Left lobe of liver (tissue), 2 donors: ENCODE data around the gene FOXD4L1. TPM values are rescaled to one million over a fixed set of nuclear protein-coding genes. Genes with fewer than 3 reads are reported as not detected.
"Not testable (repeated sequence)": the region's sequence is repeated elsewhere in the genome, so short reads cannot be mapped to it uniquely, and the experiment has no call there.

Experiments
- ATAC-seq: fragments of 200-7000 bp; cut with Tn5 transposase; one replicate; pipeline ENCODE4 v1.9.1; 2020; ENCODE audit warnings: mild to moderate bottlenecking, moderate library complexity
- DNase-seq: peaks from one replicate; pipeline ENCODE4 v3.0.0-alpha.2; 2020; ENCODE audit warnings: low spot score
- total RNA-seq: library from RNA; stranded (reverse); gene quantifications from one replicate; pipeline ENCODE4 v1.2.1, GENCODE V29; 2021
- donor health status: DM: no; HTN: no; CAD: no; lungs with moderate emphysema.
- donor health status: DM: no; HTN: yes; CAD: no.

Gene FOXD4L1
- total RNA-seq, 1 donor from 2014 or later = 0.10 TPM

DNA sequence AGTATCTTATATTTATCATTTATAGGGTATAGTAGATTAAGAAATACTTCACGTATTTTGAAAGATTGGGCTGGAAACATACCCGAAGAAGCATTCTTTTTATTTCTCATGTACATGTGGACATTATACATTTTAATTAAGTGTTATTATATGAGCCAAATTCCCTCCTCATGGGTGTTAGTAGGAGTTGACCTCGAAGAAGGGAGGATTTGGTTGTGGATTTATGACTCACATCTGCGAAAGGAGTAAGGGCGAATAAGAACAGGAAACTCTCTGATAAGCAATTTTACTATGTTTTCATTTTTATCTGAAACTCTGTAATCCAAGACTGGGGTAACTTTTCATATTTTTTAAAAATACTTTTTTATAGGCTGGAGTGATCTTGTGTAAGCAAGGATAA is 23.0 kb downstream of the FOXD4L1 start:
- not testable (repeated sequence) for DNase-seq, ATAC-seq

DNA sequence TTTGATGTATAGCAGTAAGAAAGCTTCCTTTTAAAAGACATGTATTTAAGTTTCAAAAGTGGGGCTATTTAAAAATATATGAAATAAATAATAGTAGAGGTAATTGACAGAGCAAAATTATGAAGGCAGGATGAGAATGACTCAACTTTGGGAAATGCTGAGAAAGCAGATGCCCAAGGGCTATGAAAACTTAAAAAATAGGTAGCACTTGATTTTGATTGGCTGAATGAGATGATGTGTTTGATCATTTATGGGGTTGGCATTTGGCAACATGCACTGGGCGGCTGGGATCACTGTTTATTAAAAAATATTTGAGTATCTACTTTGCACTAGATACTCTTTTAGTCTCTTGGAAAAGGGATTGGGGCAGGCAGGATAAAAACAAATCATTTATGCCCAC is 26.5 kb downstream of the FOXD4L1 start:
- ATAC-seq, DNase-seq: not testable (repeated sequence)

DNA sequence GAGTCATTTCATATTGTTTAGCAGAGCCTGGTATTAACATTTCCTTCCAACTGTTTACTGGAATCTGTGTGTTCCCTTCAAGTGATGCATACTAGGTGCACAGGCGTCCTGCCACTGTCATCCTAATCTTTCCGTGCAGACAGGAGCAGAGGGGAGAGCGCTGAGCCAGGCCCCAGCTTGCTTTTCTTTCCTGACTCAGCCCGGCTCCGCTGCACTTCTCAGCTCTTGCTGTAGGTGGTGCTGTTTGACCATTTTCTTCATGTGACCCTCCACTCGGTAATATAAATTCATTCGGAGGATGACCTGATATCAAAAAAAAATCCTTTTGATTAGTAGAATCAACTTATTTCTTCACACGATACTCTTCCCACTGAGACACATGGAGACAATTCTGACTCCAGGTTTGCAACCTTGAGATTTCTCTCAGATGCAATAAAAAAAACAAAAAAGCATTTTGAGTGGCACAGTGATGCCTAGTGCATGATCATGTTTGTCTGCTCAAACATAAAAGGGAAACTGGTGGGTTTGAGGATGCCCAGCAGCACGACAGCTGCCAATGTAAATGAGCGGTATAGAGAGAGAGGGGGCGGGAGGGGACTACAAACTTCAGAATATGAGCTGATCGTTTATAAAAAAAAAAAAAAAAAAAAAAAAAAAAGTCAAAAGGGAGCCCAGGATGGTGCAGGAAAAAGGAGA is 29.0 kb downstream of the FOXD4L1 start:
- DNase-seq = not testable (repeated sequence)
- peak; percentile 99 for ATAC-seq

DNA sequence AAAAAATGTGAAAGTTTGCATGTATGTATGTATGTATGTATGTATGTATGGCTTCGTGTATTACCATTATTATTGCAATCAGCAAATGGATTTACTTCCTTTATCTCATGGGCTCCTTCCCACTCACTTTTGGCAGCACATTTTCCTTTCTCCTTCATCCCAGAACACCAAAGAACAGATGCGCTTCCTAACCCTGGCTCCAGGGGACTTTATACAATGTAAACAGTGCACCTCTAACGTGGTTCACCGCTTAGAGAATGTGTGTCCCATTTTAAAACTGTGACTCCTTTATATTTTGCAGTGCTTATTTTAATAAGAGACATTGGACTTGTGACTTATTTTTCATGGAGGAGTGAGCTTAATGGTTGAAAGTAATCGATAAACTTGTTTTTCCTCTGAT is 29.7 kb downstream of the FOXD4L1 start:
- not testable (repeated sequence) for ATAC-seq, DNase-seq

DNA sequence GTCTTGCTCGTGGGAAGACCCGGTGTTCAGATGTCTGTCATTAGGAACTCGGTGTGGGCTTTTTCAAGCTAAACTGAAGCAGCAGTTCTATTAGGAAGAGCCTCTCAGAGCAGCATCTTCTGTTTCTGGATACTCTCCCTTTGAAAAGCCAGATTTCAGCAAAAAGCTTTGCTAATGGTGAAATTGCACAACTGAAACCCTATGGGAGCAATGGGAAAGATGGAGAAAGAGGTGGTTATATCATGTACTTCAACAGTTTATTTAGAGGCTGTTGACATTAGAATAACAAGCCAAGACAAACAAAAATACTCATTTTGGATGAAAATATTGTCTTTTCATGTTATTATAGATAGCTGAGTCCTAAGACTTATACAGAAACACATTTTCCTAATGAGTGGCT is 30.4 kb downstream of the FOXD4L1 start:
- ATAC-seq, DNase-seq: not testable (repeated sequence)

DNA sequence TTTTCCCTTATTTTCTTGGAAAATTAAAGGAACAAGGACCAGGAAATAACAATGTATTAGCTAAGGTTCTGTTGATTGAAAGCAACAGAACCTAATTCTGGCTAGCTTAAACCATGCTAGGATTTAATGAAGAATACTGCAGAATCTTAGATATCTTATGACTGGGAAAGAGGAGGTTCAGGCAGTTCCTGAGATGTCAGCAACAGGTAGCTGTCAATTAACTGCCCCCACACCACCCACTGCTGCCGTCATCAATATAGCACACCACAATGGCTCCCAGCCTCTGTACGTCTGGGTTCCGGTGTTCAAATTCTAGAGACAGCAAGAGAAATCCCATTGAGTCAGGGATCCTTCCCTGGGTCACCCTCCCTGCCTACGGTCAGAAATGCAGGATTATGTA is 34.5 kb downstream of the FOXD4L1 start:
- not testable (repeated sequence) for DNase-seq, ATAC-seq

DNA sequence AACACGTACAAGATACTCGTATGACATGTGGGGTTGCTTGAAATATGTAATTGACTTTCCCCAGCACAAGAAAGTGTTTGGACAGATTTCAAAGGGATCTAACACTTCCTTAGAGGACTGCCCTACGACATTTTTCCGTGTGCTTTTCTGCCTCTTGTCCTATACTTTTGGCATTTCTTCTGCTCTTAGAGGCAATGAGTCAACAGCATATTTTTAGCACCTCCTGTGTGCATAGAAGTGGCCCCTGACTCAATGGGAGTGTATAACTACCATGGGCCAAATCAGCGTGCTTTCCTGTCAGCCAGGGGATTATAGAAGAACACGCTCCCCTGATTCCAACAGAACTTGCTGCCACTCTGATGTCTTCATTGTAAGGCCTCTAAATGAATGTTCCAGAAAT is 38.1 kb downstream of the FOXD4L1 start:
- DNase-seq, ATAC-seq: not testable (repeated sequence)

DNA sequence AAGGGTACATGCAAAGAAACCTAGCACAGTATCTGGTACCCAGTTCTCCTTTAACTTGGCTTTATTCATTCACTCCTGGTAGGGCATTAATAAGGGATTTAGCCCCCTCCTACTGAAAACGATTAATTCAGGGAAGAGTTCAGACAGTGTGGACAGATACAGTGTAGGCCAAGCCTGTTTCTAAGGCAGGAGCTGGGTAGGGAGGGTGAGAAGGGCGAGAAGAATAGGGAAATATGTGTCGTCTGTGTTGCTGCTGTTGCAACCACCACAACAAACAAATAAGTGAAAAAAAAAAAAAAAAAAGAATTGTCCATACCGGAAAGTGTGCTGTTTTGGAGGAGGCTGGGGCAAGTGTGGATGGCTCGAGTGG is 42.4 kb downstream of the FOXD4L1 start:
- DNase-seq, ATAC-seq: not testable (repeated sequence)

DNA sequence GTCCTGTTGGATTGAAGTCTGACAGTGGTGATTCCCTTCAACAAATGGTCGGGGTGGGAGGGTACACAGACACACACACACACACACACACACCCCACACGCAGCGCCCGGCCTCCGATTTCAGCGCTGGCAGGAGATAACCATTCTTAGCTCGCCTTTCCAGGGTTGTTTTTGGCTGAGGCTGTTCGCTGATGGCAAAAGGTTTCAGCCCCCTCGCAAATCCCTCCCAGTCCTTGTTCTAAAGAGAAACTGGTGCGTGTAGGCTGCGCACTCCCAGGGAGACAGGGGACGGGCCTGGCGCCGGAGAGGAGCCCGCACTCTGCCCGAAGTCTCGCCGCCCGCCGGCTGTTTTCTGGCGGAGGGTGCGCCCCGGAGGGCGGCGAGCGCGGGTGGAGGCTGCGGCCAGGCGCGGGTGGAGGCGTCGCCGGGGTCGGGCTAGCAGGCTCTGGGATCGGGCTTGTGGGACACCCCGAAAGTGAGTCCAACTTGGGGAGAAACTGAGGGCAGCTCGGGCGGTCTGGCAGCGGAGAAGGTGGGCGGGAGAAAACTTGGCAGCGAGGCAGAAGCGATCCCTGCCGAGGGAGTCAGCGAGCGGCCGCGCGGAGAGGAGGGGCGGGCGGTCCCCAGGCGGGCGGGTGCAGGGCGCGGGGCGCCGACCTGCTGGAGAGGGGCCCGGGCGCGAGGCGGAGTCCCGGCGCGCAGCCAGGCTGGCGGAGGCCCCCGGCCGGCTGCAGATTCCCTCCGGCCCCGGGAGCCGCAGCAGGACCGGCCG is 42.9 kb downstream of the FOXD4L1 start:
- peak; percentile 79 for ATAC-seq

DNA sequence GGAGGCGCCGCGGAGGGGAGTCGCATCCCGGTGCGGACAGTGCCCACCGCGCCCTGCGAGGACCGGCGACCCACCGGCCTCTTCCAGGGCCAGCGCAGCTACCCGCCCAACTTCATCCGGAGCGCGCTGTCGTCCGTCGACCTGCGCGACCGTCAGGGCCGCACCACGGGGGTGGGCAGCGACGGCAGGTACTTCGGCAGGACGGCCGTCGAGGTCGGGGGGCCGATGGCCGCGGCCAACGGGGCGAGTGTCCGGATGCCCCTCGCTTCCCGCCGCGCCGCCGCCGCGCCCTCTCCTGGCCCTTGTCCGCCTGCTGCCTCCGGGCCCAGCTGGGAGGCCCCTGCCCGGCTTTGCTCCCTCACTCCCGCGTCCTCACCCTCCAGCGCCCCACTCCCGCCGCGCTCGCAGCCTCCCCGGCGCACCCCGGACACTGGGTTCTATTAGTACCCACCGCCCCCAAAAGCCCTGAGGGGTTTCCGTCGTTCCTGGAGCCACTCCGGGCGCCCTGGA is 43.6 kb downstream of the FOXD4L1 start:
- peak; percentile 74 for ATAC-seq
- DNase-seq = not testable (repeated sequence)

More for the DNA sequence above, 42.9 kb downstream of the FOXD4L1 start:
- peak; percentile 46 for DNase-seq

DNA sequence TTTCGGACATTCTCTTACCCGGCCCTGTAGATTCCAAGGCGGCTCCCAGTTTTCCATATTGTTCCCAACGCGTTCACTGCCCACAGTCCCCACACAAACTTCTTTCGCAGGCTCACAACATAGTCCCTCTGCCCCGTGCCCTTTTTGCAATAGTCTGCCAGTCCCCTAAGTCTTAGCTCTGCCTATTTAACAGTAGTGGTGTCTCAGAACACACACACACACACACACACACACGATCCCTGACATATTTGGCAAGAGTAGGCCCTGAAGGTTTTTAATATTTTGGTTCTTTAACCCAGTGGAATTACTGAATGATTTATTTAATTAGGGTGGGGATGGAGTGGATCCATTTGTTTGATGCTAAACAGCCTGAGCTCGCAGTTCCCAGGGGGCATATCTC is 44.1 kb downstream of the FOXD4L1 start:
- not testable (repeated sequence) for DNase-seq, ATAC-seq

Other genes with a start within 250 kb of the FOXD4L1 start
- gene PAX8, start 219.7 kb upstream of the FOXD4L1 start, total RNA-seq = 0.65 TPM
- gene ZNG1B, start 61.0 kb upstream of the FOXD4L1 start, total RNA-seq = 11.8 TPM
- gene RABL2A, start 128.6 kb downstream of the FOXD4L1 start, total RNA-seq = 7.8 TPM